ENCODE measurements around the gene SPATA6L.

Gene SPATA6L

DNA sequence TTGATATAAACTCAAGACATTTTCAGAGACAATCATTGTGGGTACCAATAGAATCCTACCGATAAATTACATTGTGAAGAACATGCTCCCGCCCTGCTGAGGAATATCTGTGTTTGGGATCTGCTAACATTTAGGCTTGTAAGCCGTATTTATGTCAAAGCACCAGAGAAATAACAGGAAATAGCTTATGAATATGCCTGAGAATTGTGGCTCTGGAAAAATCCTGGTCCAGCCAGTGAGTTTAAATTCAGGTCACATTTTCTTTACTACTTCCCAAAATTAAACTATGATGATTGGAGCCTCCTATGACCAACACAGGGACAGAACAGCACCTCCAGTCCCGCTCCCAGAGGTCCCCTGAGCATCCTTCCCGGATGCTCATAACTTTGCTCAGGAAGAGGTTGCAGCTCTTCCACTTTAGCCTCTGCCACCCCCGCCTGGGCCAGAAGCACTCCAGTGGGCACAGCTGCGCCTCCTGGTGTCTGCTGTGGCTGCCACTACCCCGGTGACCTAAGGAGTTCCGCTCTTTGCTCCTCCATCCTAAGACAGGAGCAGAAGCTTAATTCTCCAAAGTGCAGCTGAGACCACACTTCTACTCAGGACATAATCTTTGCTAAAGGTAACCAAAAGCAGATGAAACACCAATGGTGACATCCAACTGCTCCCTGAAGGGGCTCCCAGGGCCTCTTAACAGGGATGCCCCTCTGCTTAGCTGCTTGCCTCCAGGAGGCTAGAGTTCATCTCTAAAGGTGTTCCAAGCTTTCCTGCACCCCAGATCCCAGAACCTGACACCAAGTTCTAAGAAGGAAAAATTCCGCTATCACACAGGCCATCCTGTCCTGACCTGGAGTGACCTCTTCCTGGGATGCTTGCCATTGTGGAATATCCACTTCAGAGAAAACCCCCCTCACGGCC lies 117.2 kb downstream of the SPATA6L start:
- no peak for DNase-seq

Measured in CD4-positive, alpha-beta T cell treated with Interleukin-1 beta for 1 hour (primary cell).